Posterior cingulate gyrus (tissue), 11 donors: ENCODE data around the gene CHRNB1.
A peak's percentile ranks its signal among the peaks of the same experiment; 100 is the strongest.
"Not testable (repeated sequence)": the region's sequence is repeated elsewhere in the genome, so short reads cannot be mapped to it uniquely, and the experiment has no call there.

Experiments used
- DNase-seq, 10 donors: peaks; one replicate each; pipeline versions ENCODE4 v3.0.0 to v3.0.0-alpha.2; 2020 to 2021; ENCODE audit warnings: mixed read lengths in 3 of 10
- intact Hi-C: fragments of 100-400 bp; cut with DNase I; formaldehyde crosslinking; loops from one replicate; pipeline ENCODE4 v1.15.1; 2023

CHRNB1 gene

DNA sequence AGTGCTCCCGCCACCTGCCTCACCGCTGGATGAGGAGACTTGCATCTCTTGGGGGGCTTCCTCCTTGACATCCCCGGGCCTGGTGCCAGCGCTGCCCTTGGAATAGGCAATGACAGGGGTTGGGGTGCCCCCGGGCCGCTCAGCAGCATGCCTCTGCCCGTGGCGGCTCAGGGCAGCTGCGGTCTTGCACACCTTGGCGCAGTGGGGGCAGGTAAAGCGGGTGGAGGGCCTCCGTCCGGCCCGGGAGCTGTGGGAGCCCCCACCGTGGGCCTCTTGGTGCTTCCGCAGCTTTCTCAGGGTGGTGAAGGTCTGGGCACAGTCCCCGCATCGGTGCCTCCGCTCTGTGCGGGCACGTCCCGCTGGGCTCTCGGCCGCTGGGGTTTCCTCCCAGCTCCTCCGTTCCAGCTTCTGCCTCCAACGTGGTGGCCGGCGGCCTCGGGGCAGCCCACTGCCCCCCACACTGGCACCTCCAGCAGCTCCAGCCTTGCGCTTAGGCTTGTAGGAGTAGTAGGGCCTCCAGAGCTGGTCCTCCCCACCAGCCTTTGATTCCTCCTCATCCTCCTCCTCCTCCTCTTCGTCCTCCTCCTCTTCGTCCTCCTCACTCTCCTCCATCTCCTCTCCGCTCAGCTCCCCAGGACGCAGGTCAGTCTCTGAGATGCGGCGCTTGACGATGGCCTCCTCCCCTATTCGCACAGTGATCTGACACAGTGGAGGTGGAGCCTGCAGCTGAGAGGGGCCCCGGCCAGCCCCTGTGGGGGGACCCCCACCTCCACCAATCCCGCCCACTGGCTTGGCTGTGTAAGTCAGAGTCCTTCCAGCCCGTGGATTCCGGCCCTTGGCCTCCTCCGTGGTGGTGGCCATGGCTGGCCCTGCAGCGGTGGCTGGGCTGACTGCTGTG, 17.9 kb downstream of the CHRNB1 start:
- intact Hi-C loops, result no loop called here
- DNase-seq, result peak in 1 of 10 donors; percentile 85

DNA sequence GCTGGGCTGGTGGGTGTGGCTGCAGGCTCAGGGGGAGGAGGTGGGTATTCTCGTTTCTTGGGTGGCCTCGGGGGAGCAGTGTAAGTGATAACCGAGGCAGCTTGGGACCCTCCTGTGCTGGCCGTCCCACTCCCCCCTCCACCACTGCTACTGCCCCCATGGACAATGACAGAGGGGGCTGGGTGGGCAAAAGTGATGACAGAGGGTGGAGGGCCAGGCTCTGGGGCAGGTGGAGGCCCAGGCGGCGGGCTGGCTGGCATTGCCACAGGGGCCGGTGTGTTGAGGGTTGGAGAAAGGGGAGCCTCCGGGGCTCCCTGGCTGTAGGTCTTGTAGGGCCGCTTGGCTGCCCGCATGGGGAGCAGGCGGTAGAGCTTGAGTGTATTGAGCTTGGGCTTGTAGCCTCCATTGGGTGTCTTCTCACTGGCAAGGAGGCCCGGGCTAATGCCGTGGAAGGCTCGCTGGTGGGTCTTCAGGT, 18.5 kb downstream of the CHRNB1 start:
- intact Hi-C loops, result no loop called here
- DNase-seq, result no peak

DNA sequence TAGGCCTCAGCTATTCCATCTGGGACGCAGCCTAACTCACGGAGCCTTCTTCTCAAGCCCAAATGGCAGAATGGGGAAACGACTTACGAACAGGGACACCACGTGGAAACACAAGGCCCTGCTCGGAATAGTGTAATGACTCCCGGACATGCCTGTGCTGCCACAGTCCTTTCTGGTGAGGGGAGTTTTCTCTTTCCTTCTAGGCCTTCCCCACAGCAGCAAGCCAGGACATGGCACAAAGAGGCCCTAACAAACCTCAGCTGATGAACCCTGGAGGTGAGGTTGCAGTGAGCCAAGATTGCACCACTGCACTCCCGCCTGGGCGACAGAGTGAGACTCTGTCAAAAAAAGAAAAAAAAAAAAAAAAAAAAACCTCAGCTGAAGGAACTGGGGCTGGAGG, 19.2 kb downstream of the CHRNB1 start:
- intact Hi-C loops, result no loop called here
- DNase-seq, result no peak

DNA sequence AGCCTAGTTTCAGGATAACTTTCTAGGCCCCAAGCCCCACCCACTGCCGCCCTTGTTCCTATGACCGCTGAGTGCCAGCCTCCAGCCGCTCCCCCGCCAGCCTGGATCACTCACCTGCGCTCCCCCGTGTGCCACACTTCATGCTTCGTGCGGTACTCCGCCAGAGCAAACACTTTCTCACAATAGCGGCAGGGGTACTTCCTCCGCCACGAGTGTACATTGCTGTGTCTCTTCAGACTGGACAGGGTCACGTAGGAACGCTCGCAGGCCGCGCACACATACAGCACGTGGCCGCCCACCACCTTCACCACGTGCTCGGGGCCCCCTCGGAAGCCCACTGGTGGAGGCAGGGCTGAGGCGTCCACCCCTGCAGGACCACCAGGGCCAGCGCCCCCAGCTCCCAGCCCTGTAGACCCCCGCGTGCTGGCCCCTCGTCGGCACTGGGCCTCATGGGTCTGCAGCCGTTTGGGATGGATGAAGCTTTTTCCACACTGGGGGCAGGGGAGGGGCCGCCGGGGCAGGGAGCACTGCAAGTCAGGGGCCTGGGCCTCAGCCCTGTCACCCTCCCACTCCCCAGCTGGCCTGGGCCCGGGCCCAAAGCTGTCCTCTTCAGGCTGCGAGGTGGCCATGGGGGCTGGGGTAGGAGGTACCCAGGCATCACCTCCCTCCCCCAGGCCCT, 20.9 kb downstream of the CHRNB1 start:
- peak in 1 of 10 donors; percentile 76 for DNase-seq
- intact Hi-C loops, result no loop called here

DNA sequence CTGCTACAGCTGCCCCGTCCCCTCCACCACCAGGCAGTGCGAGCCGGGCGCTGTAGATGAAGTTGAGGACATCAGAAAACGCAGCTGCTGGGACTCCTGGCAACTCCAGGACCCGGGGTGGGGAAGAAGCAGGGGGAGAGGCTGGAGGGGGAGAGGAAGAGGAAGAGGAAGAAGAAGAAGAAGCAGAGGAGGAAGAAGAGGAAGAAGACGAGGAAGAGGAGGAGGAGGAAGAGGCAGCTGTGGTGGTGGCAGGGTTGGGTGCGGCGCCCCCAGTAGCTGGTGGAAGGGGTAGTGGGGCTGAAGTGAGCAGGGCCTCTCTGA, 21.4 kb downstream of the CHRNB1 start:
- intact Hi-C loops, result no loop called here
- no peak for DNase-seq

DNA sequence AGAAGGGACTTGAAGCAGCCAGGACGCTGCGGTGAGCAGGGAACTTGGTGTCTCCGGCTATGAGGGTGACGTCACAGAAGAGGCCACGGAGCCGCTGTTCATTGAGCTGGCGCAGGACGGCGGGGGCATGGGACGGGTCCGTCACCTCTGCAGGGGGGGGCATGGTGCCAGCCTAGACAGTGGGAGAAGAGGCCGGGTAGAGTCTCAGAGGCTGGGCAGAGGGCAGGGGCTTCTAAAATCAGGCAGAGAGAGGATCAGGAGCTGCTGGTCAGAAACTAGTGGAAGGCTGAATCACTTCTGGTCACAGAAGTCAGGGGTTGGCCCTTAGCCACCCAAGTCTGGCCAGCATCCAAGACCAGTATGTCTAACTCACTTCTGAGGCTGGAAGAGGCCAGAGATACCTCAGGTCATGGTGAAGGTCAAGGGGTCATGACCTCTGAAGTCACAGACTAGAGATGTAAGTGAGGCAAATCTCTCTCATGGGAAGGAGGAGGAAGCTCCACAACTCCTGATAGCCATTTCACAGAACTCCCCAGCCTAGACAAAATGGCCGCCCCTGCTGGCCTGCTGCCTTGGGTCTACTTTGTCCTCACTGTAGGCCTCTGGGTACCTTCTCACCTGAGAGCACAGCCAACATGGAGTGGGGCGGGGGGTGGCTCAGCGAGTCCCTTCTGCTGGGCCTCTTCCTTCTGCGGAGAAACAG, 21.9 kb downstream of the CHRNB1 start:
- peak in 3 of 10 donors; percentile 42 to 85 (median 49) for DNase-seq

DNA sequence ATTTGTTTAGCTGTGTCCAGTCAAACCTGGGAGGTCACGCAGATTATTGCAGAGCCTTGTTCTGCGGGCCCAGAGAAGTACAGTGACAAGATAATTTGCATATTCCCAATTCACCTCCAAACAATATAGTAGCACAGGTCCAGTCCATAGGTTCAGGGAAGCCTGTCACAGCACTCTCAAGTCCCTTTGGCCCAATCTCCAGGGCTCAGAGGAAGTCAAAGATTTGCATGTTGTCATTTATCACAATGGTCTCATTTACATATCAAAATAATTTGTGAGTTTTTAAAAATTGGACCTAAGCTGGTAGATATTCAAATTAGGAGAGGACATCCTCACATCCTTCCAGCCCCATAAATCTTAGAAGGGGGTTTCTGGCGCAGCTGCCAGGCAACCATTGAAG, 22.6 kb downstream of the CHRNB1 start:
- no peak for DNase-seq
- intact Hi-C loops, result no loop called here

More for the DNA sequence above, 21.9 kb downstream of the CHRNB1 start:
- intact Hi-C loops, result no loop called here

DNA sequence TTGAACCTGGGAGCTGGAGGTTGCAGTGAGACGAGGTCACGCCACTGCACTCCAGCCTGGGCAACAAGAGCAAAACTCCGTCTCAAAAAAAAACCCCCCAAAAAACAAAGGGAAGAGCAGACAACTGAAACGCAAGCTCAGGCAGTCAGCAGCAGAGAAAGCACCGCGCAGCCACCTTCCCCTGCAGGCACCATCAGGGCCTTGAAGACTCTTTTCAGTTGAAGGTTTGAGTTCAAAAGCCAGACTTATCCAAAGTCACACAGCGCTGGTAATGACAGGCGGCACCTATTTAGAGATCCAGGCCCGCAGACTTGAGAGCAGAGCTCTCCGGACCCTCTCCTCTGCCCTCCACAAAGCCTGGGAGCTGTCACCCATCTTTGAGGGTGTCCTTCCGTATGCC, 23.4 kb downstream of the CHRNB1 start:
- intact Hi-C loops, result loop anchor here (1.0 kb wide), 1 partner anchor 8 kb away; no protein-coding TSS in a partner anchor
- no peak for DNase-seq

DNA sequence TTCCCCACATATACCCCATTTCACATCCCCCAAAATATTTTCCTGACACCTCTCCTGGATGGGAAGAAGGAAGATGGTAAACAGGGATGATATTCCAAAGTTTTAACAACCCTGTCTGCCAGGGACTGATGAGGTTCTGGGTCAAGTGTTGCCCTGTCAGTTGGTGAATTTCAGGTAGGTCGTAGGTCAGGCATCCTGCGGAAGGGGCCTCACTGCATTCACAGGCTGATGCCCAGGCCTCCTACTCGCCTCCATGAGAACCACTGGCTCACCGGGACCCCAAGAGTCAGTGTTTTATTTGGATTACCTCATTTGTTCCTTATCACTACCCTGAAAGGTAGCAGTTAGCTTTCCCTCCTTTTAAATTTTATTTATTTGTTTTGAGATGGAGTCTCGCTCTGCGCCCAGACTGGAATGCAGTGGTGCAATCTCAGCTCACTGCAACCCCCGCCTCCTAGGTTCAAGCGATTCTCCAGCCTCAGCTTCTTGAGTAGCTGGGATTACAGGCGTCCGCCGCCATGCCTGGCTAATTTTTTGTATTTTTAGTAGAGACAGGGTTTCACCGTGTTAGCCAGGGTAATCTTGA, 24.0 kb downstream of the CHRNB1 start:
- intact Hi-C loops, result loop anchor here (1.0 kb wide), 1 partner anchor 7 kb away; no protein-coding TSS in a partner anchor
- DNase-seq, result peak in 1 of 10 donors; percentile 12

DNA sequence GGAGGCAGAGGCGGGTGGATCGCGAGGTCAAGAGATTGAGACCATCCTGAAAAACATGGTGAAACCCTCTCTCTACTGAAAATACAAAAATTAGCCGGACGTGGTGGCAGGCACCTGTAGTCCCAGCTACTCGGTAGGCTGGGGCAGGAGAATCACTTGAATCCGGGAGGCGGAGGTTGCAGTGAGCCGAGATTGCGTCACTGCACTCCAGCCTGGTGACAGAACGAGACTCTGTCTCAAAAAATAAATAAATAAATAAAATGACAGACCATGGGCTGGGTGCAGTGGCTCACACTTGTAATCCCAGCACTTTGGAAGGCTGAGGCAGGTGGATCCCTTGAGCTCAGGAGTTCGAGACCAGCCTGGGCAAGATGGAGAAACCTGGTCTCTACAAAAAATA, 25.0 kb downstream of the CHRNB1 start:
- intact Hi-C loops, result not testable (repeated sequence)
- DNase-seq, result peak in 2 of 10 donors; percentile 3 to 57

DNA sequence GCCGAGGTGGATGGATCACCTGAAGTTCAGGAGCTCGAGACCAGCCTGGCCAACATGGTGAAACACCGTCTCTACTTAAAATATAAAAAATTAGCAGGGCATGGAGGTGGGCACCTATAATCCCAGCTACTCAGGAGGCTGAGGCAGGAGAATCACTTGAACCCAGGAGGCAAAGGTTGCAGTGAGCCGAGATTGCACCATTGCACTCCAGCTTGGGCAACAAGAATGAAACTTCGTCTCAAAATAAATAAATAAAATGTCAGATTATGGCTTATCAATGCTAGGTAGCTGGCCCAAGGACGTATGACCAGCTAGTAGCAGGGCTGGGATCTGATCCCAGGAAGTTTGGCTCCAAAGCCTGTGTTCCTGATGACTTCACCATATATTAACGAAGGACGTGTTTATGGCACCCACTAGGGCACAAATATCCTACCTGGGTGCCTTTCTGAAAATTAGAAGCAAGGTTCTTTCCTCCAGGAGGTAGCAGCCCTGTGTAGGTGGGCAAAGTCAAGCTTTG, 25.7 kb downstream of the CHRNB1 start:
- intact Hi-C loops, DNase-seq: not testable (repeated sequence)

DNA sequence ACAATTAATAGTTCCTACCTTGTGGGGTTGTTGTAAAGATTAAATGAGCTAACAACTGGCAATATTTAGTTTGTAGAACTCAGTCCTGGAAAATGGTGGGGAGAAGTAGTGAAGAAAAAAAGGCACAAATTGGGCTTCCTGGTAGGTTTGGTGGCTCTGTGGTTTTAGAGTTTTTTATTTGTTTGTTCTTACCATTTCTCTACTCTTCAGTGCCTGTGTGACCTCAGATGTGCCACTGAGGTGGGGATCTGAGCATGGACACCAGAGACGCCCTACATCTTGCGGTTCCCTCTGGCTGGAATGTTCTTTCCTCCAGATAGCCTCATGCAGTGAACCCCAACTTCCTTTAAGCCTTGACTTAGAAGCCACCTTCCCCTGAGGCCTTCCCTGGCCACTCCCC, 26.9 kb downstream of the CHRNB1 start:
- intact Hi-C loops, result no loop called here
- peak in 2 of 10 donors; percentile 3 to 7 for DNase-seq

DNA sequence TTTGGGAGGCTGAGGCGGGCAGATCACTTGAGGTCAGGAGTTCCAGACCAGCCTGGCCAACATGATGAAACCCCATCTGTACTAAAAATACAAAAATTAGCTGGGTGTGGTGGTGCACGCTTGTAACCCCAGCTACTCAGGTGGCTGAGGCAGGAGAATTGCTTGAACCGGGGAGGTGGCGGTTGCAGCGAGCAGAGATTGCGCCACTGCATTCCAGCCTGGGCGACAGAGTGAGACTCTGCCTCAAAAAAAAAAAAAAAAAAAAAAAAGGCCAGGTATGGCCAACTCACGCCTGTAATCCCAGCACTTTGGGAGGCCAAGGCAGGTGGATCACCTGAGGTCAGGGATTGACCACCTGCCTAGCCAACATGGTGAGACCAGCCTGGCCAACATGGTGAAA, 29.9 kb downstream of the CHRNB1 start:
- intact Hi-C loops, result not testable (repeated sequence)
- peak in 3 of 10 donors; percentile 20 to 57 (median 48) for DNase-seq

DNA sequence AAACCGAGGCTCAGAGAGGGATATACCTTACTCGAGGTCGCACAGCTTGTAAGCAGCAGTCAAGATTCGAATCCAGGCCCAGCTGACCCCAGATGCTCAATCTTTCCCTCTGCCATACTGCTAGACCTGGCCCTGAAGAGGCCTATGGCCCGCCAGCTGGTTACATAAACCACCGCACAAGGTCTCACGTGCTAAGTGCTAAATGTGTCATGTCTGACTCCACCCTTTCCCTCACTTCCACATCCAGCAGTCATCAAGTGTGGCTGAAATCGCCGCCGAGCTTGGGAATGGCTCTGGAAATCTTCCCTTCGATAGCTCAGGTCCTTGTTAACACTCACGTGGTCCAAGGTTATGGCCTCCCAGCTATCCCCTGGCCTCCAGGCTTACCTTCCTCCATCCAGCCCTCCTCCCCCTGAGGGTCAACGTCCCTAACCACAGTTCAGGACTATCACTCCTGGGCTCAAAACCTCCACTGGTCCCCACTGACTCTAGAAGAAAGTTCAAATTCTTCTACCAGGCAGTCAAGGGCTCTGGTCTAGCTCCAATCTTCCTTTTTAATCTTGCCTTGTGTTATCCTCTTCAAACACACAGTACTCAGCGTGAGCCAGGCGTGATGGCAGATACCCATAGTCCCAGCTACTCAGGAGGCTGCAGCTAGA, 31.0 kb downstream of the CHRNB1 start:
- intact Hi-C loops, result loop anchor here (1.0 kb wide), 1 partner anchor 8 kb away; no protein-coding TSS in a partner anchor
- DNase-seq, result peak in 2 of 10 donors; percentile 65 to 66

DNA sequence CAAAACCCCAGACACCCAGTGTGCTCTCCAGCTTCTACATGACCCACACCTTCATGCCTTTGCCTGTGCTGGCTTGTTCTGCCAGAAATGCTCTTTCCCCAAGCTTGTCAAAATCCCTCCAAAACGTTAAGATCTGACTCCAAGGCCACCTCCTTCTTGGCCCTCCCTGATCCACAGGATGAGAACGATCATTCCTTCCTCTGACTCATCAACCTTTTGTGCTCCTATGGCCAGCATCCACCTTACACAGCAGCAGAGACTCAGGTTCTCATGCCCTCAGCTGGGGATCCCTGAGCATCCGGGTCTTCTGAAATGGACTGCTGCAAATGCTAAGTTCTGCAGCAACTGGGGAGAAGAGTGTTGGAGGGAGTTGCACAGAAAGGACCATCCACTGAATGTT, 31.6 kb downstream of the CHRNB1 start:
- peak in 2 of 10 donors; percentile 3 to 13 for DNase-seq
- intact Hi-C loops, result loop anchor here (1.0 kb wide), 1 partner anchor 8 kb away; no protein-coding TSS in a partner anchor

DNA sequence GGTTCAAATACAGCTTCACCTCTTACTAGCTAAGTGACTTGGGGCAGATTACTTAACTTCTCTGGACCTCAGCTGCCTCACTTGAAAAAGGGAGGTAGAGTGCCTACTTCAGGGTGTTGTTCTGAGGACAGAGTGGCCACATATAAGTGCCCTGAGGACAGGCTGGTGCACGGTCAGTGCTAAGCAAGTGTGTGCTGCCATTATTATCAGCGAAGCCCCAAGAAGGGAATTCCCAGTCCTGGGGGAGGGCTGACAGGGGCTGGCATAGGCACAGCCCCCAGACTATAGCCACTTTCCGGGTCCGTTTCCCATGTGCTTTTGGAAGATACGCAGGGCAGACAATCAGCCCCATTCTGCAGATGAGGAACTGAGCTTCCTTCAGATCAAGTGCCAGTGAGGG, 32.1 kb downstream of the CHRNB1 start:
- intact Hi-C loops, result loop anchor here (1.0 kb wide), 1 partner anchor 9 kb away; no protein-coding TSS in a partner anchor
- peak in 1 of 10 donors; percentile 15 for DNase-seq

DNA sequence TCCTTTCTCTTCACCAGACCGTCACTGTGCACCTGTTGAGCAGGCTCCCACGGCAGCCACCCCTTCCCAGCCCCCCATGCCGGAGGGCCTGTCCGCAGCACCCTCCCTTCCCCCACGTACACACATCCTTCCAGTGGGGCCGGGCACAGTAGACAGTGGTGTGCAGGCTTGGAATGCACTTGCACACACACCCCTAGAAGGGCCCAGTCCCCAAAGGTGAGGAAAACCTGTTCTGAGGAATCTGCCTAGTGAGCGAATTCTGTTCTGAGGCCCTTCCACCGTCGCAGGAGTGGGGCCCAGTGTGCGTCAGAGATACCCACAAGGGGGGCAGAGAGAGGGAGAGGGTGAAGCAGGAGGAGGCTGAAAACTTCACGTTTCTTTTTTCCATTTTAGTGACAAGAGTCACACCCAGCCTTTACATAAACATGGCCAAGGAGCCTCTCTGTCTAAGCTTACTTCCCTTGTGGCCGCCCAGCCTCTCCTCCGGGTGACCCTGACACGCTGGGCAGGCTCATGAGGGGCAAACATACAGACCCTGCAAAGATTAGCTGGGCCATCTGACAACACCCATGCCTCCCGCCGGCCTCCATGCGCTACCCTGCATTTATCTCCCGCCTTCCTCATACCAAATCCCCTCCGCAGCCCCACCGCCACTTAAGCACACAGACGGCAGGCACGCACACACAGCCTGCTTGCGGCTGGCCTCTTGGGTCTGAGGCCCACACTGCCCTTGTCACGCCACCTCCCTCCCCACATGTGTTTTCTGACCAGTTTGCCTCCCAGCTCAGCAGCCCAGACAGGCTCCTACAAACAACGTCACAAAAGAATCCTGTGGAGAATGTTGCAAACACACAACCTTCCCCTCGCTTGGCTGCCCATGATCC, 32.8 kb downstream of the CHRNB1 start:
- DNase-seq, result peak in 6 of 10 donors; percentile 23 to 85 (median 38)
- intact Hi-C loops, result no loop called here
